Measurements from ENCODE around the gene LY6G5C. TPM values are rescaled to one million over a fixed set of nuclear protein-coding genes. Genes with fewer than 3 reads are reported as not detected.

The LY6G5C gene
- total and polyA plus RNA-seq, 9 of the 15 experiments (the other 6 are each of a cell fraction or from before 2014, with no cell fraction given) = 0.10 to 0.67 (median 0.46) TPM; not detected in 4

GRCh38 chr6:31725502-31726350, 44.9 kb upstream of the LY6G5C start (continued):
- TF ChIP-seq TOE1 (IDR thresholded peaks at IDR 0.05; ENCODE audit: borderline replicate concordance) (no peak), TOE1 (CRISPR knock-in tag; IDR thresholded peaks at IDR 0.05; ENCODE audit: borderline replicate concordance, low read depth) (no peak), GABPA (tag; conservative IDR thresholded peaks at IDR 0.05; ENCODE audit: low read depth) (no peak), ZNF449 (CRISPR knock-in tag; IDR thresholded peaks at IDR 0.05) (peak; percentile 87), RBBP5 (IDR thresholded peaks at IDR 0.05; ENCODE audit: borderline replicate concordance, insufficient read depth, low read length, poor library complexity, severe bottlenecking) (peak; percentile 43), ZSCAN29 (IDR thresholded peaks at IDR 0.05) (no peak), USF1 (CRISPR knock-in tag; IDR thresholded peaks at IDR 0.05) (no peak), PREB (CRISPR knock-in tag; IDR thresholded peaks at IDR 0.05) (no peak), SRSF1 (IDR thresholded peaks at IDR 0.05; ENCODE audit: low read depth, low read length) (no peak), ATF4 (CRISPR knock-in tag; IDR thresholded peaks at IDR 0.05) (peak; percentile 62), ZNF589 (CRISPR knock-in tag; IDR thresholded peaks at IDR 0.05; ENCODE audit: low read depth) (peak; percentile 93), ETV5 (CRISPR knock-in tag; IDR thresholded peaks at IDR 0.05; ENCODE audit: low read depth) (no peak), ZNF586 (CRISPR knock-in tag; conservative IDR thresholded peaks at IDR 0.05) (no peak), KLF13 (tag; IDR thresholded peaks at IDR 0.05; ENCODE audit: borderline replicate concordance, low read depth) (no peak), ZNF408 (CRISPR knock-in tag; IDR thresholded peaks at IDR 0.05; ENCODE audit: low read depth) (no peak), SMARCB1 (IDR thresholded peaks at IDR 0.05; ENCODE audit: insufficient read length, low read depth) (no peak), NR2F6 (CRISPR knock-in tag; IDR thresholded peaks at IDR 0.05) (peak; percentile 78; the same call in 1 of the 2 replicates), FOXJ3 (CRISPR knock-in tag; IDR thresholded peaks at IDR 0.05) (no peak; the same call in 1 of the 2 replicates), POLR2A (conservative IDR thresholded peaks at IDR 0.05) (peak; percentile 55; the same call in 1 of the 2 replicates), ZNF324 (CRISPR knock-in tag; IDR thresholded peaks at IDR 0.05) (peak; percentile 56; the same call in 1 of the 2 replicates), PHTF2 (CRISPR knock-in tag; IDR thresholded peaks at IDR 0.05) (peak; percentile 3; the same call in 1 of the 2 replicates), PURB (CRISPR knock-in tag; IDR thresholded peaks at IDR 0.05; ENCODE audit: low read depth) (no peak)
